ENCODE measurements around the gene PDE6H. TPM values are rescaled to one million over a fixed set of nuclear protein-coding genes. Genes with fewer than 3 reads are reported as not detected.

Gene PDE6H
- total and polyA plus RNA-seq, 2 experiments from 2014 or later, result not detected

DNA sequence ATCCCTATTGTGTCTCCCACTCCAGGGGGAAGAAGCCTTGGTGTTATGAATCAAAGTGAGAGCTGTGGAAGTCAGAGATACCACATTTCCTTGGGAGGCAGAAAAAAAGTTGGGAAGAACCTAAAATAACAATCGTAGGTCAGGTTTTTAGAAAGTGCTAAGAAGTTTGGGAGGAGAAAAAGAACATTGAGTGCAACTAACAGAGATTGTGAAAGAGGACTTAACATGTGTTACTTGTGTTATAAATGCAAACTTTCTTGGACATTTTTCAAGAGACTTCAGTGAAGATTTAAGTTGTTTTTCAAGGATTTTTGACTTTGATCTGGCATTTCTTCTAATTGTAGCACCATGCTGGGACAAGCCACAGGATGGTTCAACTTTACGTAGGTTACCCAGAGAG is 26.7 kb upstream of the PDE6H start:
- 76% methylated on average over 2 of the region's 2 CpGs for WGBS (ENCODE audit: low lambda C conversion rate, missing lambda C conversion rate)
- TF ChIP-seq EZH2 (IDR thresholded peaks at IDR 0.05; ENCODE audit: borderline replicate concordance), result no peak
- TF ChIP-seq, protein P1, sequence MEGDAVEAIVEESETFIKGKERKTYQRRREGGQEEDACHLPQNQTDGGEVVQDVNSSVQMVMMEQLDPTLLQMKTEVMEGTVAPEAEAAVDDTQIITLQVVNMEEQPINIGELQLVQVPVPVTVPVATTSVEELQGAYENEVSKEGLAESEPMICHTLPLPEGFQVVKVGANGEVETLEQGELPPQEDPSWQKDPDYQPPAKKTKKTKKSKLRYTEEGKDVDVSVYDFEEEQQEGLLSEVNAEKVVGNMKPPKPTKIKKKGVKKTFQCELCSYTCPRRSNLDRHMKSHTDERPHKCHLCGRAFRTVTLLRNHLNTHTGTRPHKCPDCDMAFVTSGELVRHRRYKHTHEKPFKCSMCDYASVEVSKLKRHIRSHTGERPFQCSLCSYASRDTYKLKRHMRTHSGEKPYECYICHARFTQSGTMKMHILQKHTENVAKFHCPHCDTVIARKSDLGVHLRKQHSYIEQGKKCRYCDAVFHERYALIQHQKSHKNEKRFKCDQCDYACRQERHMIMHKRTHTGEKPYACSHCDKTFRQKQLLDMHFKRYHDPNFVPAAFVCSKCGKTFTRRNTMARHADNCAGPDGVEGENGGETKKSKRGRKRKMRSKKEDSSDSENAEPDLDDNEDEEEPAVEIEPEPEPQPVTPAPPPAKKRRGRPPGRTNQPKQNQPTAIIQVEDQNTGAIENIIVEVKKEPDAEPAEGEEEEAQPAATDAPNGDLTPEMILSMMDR (IDR thresholded peaks at IDR 0.05; ENCODE audit: poor library complexity), result no peak
- TF ChIP-seq EZH2phosphoT487 (IDR thresholded peaks at IDR 0.05; ENCODE audit: low read depth, severe bottlenecking, unreplicated experiment), result no peak
- H3K4me1 ChIP-seq (ENCODE audit: insufficient read depth), result peaks cover 34% of the 10 kb centered on the region

DNA sequence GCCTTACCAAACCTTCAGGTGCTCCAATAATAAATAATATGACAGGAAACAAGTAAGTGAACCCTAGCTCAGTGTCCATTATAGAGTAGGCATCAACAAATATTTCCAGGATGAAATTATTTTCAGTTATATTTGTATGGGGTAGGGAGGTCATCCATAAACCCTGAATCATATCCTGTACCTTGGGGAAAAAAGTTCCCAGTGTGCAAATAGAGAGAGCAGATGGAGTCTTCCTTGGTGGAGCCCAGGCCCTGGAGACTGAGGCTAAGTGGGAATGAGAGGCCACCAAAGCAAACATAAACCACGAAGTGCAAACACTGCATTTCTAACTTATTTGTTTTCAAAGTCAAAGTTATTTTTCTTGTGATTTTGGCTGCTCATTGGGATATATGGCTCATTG is 26.0 kb upstream of the PDE6H start:
- H2AFZ ChIP-seq, result no peak overlapping the region
- H3K9me3 ChIP-seq (ENCODE audit: low read depth), result no peaks in the 10 kb centered on the region
- no peak overlapping the region for H3K4me3 ChIP-seq
- no peaks in the 10 kb centered on the region for H3K27me3 ChIP-seq
- H3K27ac ChIP-seq, result peak overlapping the region; percentile 87
- peaks cover 38% of the 10 kb centered on the region for H3K4me1 ChIP-seq (ENCODE audit: insufficient read depth)
- DNase-seq (ENCODE audit: low spot score), result no peak
- no peaks in the 10 kb centered on the region for H3K9me2 ChIP-seq (replicated peaks; ENCODE audit: insufficient read depth)
- H3K79me2 ChIP-seq, result no peaks in the 10 kb centered on the region
- no peaks in the 10 kb centered on the region for H3K36me3 ChIP-seq (replicated peaks; ENCODE audit: insufficient read depth, low read depth)
- 87% methylated on average over 1 of the region's 1 CpG for WGBS (ENCODE audit: low lambda C conversion rate, missing lambda C conversion rate)
- H4K20me1 ChIP-seq (ENCODE audit: insufficient read depth, poor library complexity, severe bottlenecking), result no peaks in the 10 kb centered on the region
- H3K4me2 ChIP-seq, result no peak overlapping the region
- TF ChIP-seq EZH2phosphoT487 (IDR thresholded peaks at IDR 0.05; ENCODE audit: low read depth, severe bottlenecking, unreplicated experiment) (no peak), EZH2 (IDR thresholded peaks at IDR 0.05; ENCODE audit: borderline replicate concordance) (no peak)
- TF ChIP-seq, protein P1 (IDR thresholded peaks at IDR 0.05; ENCODE audit: poor library complexity), result no peak

More for the DNA sequence above, 26.7 kb upstream of the PDE6H start:
- Histone ChIP-seq H3K4me2 (no peak overlapping the region), H3K9me2 (replicated peaks; ENCODE audit: insufficient read depth) (no peaks in the 10 kb centered on the region), H3K36me3 (replicated peaks; ENCODE audit: insufficient read depth, low read depth) (no peaks in the 10 kb centered on the region), H3K79me2 (no peaks in the 10 kb centered on the region), H3K9me3 (ENCODE audit: low read depth) (no peaks in the 10 kb centered on the region), H3K27ac (peak overlapping the region; percentile 38), H4K20me1 (ENCODE audit: insufficient read depth, poor library complexity, severe bottlenecking) (no peaks in the 10 kb centered on the region), H3K4me3 (no peak overlapping the region), H3K27me3 (no peaks in the 10 kb centered on the region), H2AFZ (no peak overlapping the region)
- no peak for DNase-seq (ENCODE audit: low spot score)

DNA sequence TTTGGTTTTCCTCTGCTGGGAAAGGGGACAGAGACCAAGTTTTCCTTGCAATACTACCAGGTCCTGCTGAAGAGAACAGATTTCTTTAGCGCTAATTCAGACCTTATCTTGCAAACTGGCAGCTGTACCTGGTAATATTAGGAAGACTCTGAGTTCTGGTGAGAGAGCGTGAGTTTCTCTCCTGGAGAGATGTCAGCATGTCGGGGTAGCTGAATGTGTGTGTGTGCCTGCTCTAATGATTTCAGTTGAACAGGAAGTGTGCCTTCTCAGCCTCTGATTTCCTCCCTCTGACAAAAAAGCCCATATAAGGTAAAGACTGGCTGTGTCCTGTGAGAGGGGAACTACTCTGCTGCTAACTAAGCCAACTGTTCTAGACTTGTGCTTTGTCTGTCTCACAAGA is 24.2 kb upstream of the PDE6H start:
- Histone ChIP-seq H4K20me1 (ENCODE audit: insufficient read depth, poor library complexity, severe bottlenecking) (no peaks in the 10 kb centered on the region), H3K27me3 (no peaks in the 10 kb centered on the region), H3K79me2 (no peaks in the 10 kb centered on the region), H3K9me3 (ENCODE audit: low read depth) (no peaks in the 10 kb centered on the region), H3K36me3 (replicated peaks; ENCODE audit: insufficient read depth, low read depth) (no peaks in the 10 kb centered on the region), H3K4me1 (ENCODE audit: insufficient read depth) (peaks cover 38% of the 10 kb centered on the region), H3K9me2 (replicated peaks; ENCODE audit: insufficient read depth) (no peaks in the 10 kb centered on the region), H2AFZ (peak overlapping the region; percentile 27), H3K27ac (peak overlapping the region; percentile 87), H3K4me3 (no peak overlapping the region), H3K4me2 (peak overlapping the region; percentile 32)
- TF ChIP-seq, protein P1 (IDR thresholded peaks at IDR 0.05; ENCODE audit: poor library complexity), result no peak
- TF ChIP-seq EZH2phosphoT487 (IDR thresholded peaks at IDR 0.05; ENCODE audit: low read depth, severe bottlenecking, unreplicated experiment), result no peak
- no peak for TF ChIP-seq EZH2 (IDR thresholded peaks at IDR 0.05; ENCODE audit: borderline replicate concordance)
- DNase-seq (ENCODE audit: low spot score), result peak; percentile 67
- WGBS (ENCODE audit: low lambda C conversion rate, missing lambda C conversion rate), result 35% methylated on average over 3 of the region's 3 CpGs

DNA sequence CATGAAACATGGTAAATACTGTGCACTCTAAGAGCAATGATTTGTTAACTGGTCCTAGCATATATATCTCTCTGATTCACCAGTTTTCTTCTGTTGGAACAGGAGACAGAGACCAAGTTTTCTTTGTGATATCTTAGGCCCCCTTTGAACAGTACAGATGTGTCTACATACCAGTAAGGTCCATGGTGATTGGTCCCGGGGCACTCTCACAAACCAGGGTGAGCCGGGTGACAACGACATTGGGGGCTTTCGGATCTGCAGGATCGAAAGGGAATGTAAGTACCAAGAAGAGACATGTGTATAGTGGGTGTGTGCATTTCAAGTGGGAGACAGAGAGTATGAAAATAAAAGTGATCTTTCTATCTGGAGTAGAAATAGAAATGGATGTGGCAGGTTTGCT is 23.2 kb upstream of the PDE6H start:
- TF ChIP-seq EZH2 (IDR thresholded peaks at IDR 0.05; ENCODE audit: borderline replicate concordance) (no peak), EZH2phosphoT487 (IDR thresholded peaks at IDR 0.05; ENCODE audit: low read depth, severe bottlenecking, unreplicated experiment) (no peak)
- TF ChIP-seq, protein P1 (IDR thresholded peaks at IDR 0.05; ENCODE audit: poor library complexity), result no peak
- Histone ChIP-seq H3K9me3 (ENCODE audit: low read depth) (no peaks in the 10 kb centered on the region), H3K9me2 (replicated peaks; ENCODE audit: insufficient read depth) (no peaks in the 10 kb centered on the region), H3K4me2 (no peak overlapping the region), H4K20me1 (ENCODE audit: insufficient read depth, poor library complexity, severe bottlenecking) (no peaks in the 10 kb centered on the region), H3K27me3 (no peaks in the 10 kb centered on the region), H2AFZ (no peak overlapping the region), H3K27ac (peak overlapping the region; percentile 87), H3K36me3 (replicated peaks; ENCODE audit: insufficient read depth, low read depth) (no peaks in the 10 kb centered on the region), H3K79me2 (no peaks in the 10 kb centered on the region), H3K4me3 (no peak overlapping the region), H3K4me1 (ENCODE audit: insufficient read depth) (peaks cover 38% of the 10 kb centered on the region)
- DNase-seq (ENCODE audit: low spot score), result no peak
- 97% methylated on average over 5 of the region's 5 CpGs for WGBS (ENCODE audit: low lambda C conversion rate, missing lambda C conversion rate)

Data from hepatocyte (in vitro differentiated cells).